HFFc6 (cell line): ENCODE measurements around the gene STIM1. TPM values are rescaled to one million over a fixed set of nuclear protein-coding genes. Genes with fewer than 3 reads are reported as not detected.
"Not testable (repeated sequence)": the region's sequence is repeated elsewhere in the genome, so short reads cannot be mapped to it uniquely, and the experiment has no call there.

Experiments
- DNase-seq: peaks from one replicate; pipeline ENCODE4 v3.0.0-alpha.2; 2018
- H3K27ac Mint-ChIP-seq: 2 replicates; pipeline ENCODE4 v1.8.0; 2020; ENCODE audit warnings: mild to moderate bottlenecking, mixed read lengths
- H3K27me3 Mint-ChIP-seq: 2 replicates; pipeline ENCODE4 v1.8.0; 2021; ENCODE audit warnings: mild to moderate bottlenecking, moderate library complexity, mixed read lengths; ENCODE audit not compliant: insufficient read depth
- H3K36me3 Mint-ChIP-seq: 2 replicates; pipeline ENCODE4 v1.8.0; 2021; ENCODE audit warnings: low read depth, mixed read lengths
- H3K4me1 Mint-ChIP-seq: 2 replicates; pipeline ENCODE4 v1.8.0; 2020; ENCODE audit warnings: low read depth, mixed read lengths
- H3K4me3 Mint-ChIP-seq: 2 replicates; pipeline ENCODE4 v1.8.0; 2020; ENCODE audit warnings: mild to moderate bottlenecking, moderate library complexity, mixed read lengths
- H3K9me3 Mint-ChIP-seq: 2 replicates; pipeline ENCODE4 v1.8.0; 2020; ENCODE audit warnings: mild to moderate bottlenecking, mixed read lengths
- total RNA-seq, 6 experiments: library from RNA; stranded (reverse); fragmentation: NEBNext Ultra II Directional; extraction: Animal tissue kit (Norgen Biotek cat#: 25700); gene quantifications; 2 replicates in 1 of 6; 3 replicates in 5 of 6; pipeline ENCODE4 v1.2.3, GENCODE V29; 2021
- TF ChIP-seq, protein P1 (sequence below): fragments of 200-600 bp; sonication (generic); IDR thresholded peaks from 2 replicates; pipeline ENCODE4 v1.5.0; 2021; ENCODE audit warnings: antibody characterized with exemption, mild to moderate bottlenecking

The STIM1 gene
- total RNA-seq, 6 experiments from 2014 or later = 27.6 to 33.1 (median 30.7) TPM

DNA sequence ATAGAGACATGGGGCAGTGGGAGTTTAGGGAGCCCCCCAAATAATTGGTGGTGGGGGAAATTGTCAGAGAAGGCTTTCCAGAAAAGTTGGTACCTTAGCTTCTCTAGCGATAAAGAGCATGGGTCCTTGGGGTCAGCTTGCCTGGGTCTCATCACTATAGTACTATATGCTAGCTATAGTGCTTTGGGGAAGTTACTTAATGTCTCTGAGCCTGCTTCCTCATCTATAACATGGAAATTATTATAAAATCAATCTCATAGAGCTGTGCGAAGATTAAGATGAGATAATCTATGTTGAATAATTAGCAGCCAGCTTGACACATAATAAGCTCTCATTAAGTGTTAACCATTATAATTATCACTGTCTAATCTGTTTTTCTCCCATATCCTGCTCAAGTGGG lies 41.2 kb downstream of the STIM1 start:
- Mint-ChIP-seq H3K27me3 (peaks cover 1% of the 10 kb centered on the region), H3K4me1 (peaks cover 20% of the 10 kb centered on the region), H3K9me3 (no peaks in the 10 kb centered on the region), H3K4me3 (no peak overlapping the region), H3K27ac (no peak overlapping the region), H3K36me3 (no peaks in the 10 kb centered on the region)
- no peak for DNase-seq
- TF ChIP-seq, protein P1, sequence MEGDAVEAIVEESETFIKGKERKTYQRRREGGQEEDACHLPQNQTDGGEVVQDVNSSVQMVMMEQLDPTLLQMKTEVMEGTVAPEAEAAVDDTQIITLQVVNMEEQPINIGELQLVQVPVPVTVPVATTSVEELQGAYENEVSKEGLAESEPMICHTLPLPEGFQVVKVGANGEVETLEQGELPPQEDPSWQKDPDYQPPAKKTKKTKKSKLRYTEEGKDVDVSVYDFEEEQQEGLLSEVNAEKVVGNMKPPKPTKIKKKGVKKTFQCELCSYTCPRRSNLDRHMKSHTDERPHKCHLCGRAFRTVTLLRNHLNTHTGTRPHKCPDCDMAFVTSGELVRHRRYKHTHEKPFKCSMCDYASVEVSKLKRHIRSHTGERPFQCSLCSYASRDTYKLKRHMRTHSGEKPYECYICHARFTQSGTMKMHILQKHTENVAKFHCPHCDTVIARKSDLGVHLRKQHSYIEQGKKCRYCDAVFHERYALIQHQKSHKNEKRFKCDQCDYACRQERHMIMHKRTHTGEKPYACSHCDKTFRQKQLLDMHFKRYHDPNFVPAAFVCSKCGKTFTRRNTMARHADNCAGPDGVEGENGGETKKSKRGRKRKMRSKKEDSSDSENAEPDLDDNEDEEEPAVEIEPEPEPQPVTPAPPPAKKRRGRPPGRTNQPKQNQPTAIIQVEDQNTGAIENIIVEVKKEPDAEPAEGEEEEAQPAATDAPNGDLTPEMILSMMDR = no peak

DNA sequence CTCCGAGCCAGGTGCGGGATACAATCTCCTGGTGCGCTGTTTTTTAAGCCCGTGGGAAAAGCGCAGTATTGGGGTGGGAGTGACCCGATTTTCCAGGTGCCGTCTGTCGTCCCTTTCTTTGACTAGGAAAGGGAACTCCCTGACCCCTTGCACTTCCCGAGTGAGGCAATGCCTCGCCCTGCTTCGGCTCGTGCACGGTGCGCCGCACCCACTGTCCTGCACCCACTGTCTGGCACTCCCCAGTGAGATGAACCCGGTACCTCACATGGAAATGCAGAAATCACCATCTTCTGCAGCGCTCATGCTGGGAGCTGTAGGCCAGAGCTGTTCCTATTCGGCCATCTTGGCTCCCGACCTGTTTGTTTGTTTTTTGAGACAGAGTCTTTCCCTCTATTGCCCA lies 44.8 kb downstream of the STIM1 start:
- H3K27me3 Mint-ChIP-seq, H3K36me3 Mint-ChIP-seq, H3K27ac Mint-ChIP-seq, H3K4me3 Mint-ChIP-seq, DNase-seq, H3K9me3 Mint-ChIP-seq: not testable (repeated sequence)
- H3K4me1 Mint-ChIP-seq = peaks cover 17% of the 10 kb centered on the region

- Mint-ChIP-seq H3K4me1 (peaks cover 22% of the 10 kb centered on the region), H3K36me3 (no peaks in the 10 kb centered on the region), H3K9me3 (no peaks in the 10 kb centered on the region), H3K4me3 (no peak overlapping the region), H3K27me3 (peaks cover 1% of the 10 kb centered on the region; the same call in 1 of the 2 replicates), H3K27ac (no peak overlapping the region)
- DNase-seq = no peak
- TF ChIP-seq, protein P1 = no peak
These were observed 46.0 kb downstream of the STIM1 start for GRCh38 chr11:3901249-3902025.

GRCh38 chr11:3902441-3902840 lies 47.0 kb downstream of the STIM1 start:
- TF ChIP-seq, protein P1 = no peak
- Mint-ChIP-seq H3K27me3 (peaks cover 1% of the 10 kb centered on the region; the same call in 1 of the 2 replicates), H3K4me3 (no peak overlapping the region), H3K36me3 (no peaks in the 10 kb centered on the region), H3K27ac (no peak overlapping the region), H3K9me3 (no peaks in the 10 kb centered on the region), H3K4me1 (peaks cover 22% of the 10 kb centered on the region)
- no peak for DNase-seq

GRCh38 chr11:3903207-3903896 lies 47.9 kb downstream of the STIM1 start:
- Mint-ChIP-seq H3K4me1 (peaks cover 22% of the 10 kb centered on the region), H3K27ac (no peak overlapping the region), H3K27me3 (peaks cover 1% of the 10 kb centered on the region; the same call in 1 of the 2 replicates), H3K9me3 (no peaks in the 10 kb centered on the region), H3K36me3 (no peaks in the 10 kb centered on the region), H3K4me3 (no peak overlapping the region)
- no peak for DNase-seq
- TF ChIP-seq, protein P1 = no peak

- H3K36me3 Mint-ChIP-seq = no peaks in the 10 kb centered on the region
- no peak for DNase-seq
- H3K27me3 Mint-ChIP-seq = peaks cover 1% of the 10 kb centered on the region; the same call in 1 of the 2 replicates
- TF ChIP-seq, protein P1 = no peak
- H3K9me3 Mint-ChIP-seq = no peaks in the 10 kb centered on the region
- H3K4me1 Mint-ChIP-seq = peaks cover 22% of the 10 kb centered on the region
- H3K27ac Mint-ChIP-seq = no peak overlapping the region
- H3K4me3 Mint-ChIP-seq = no peak overlapping the region
These were observed 48.8 kb downstream of the STIM1 start for GRCh38 chr11:3904228-3904627.
